GM18519 (cell line): ENCODE measurements around the gene TTC28.
"Not testable (repeated sequence)": the region's sequence is repeated elsewhere in the genome, so short reads cannot be mapped to it uniquely, and the experiment has no call there.

ENCODE experiments used
- ATAC-seq: cut with Tn5 transposase; IDR thresholded peaks from one replicate; pipeline ENCODE4 v1.9.1; 2021; ENCODE audit warnings: mild to moderate bottlenecking, moderate library complexity; ENCODE audit not compliant: unreplicated experiment, low FRiP score

TTC28 gene

GRCh38 chr22:28609921-28610320, 69.7 kb downstream of the TTC28 start:
- no peak for ATAC-seq

GRCh38 chr22:28608546-28608945, 71.1 kb downstream of the TTC28 start:
- no peak for ATAC-seq

GRCh38 chr22:28607795-28608194, 71.8 kb downstream of the TTC28 start:
- no peak for ATAC-seq

- ATAC-seq: no peak
Measured at GRCh38 chr22:28604966-28605761, 74.5 kb downstream of the TTC28 start.

- no peak for ATAC-seq
Measured at GRCh38 chr22:28601915-28602314, 77.7 kb downstream of the TTC28 start.

- no peak for ATAC-seq
Measured at GRCh38 chr22:28600546-28601143, 79.0 kb downstream of the TTC28 start.

- no peak for ATAC-seq
Measured at GRCh38 chr22:28599693-28600092, 79.9 kb downstream of the TTC28 start.

- ATAC-seq: no peak
Measured at GRCh38 chr22:28597665-28598064, 82.0 kb downstream of the TTC28 start.

GRCh38 chr22:28594797-28595462, 84.7 kb downstream of the TTC28 start:
- ATAC-seq: no peak

GRCh38 chr22:28594076-28594796, 85.4 kb downstream of the TTC28 start:
- no peak for ATAC-seq

GRCh38 chr22:28593299-28593698, 86.3 kb downstream of the TTC28 start:
- no peak for ATAC-seq

GRCh38 chr22:28589102-28589750, 90.4 kb downstream of the TTC28 start:
- no peak for ATAC-seq

- ATAC-seq: no peak
Measured at GRCh38 chr22:28585324-28585723, 94.3 kb downstream of the TTC28 start.

GRCh38 chr22:28582806-28583205, 96.8 kb downstream of the TTC28 start:
- no peak for ATAC-seq

- no peak for ATAC-seq
Measured at GRCh38 chr22:28581016-28581415, 98.6 kb downstream of the TTC28 start.

- no peak for ATAC-seq
Measured at GRCh38 chr22:28576162-28576561, 103.5 kb downstream of the TTC28 start.

GRCh38 chr22:28574159-28574788, 105.4 kb downstream of the TTC28 start:
- ATAC-seq: no peak

- no peak for ATAC-seq
Measured at GRCh38 chr22:28570696-28571373, 108.8 kb downstream of the TTC28 start.

- not testable (repeated sequence) for ATAC-seq
Measured at GRCh38 chr22:28568974-28569373, 110.7 kb downstream of the TTC28 start.
